ENCODE data around the gene TBXT. TPM values are rescaled to one million over a fixed set of nuclear protein-coding genes. Genes with fewer than 3 reads are reported as not detected.

Gene TBXT
- total RNA-seq, 3 donors from 2014 or later: not detected

GRCh38 chr6:166162599-166163342 is 4.9 kb downstream of the TBXT start:
- Histone ChIP-seq H3K4me1 (ENCODE audit: low read depth) (peaks cover 5% of the 10 kb centered on the region), H3K36me3 (ENCODE audit: low read depth) (no peaks in the 10 kb centered on the region), H3K4me3 (no peak overlapping the region), H3K9me3 (no peaks in the 10 kb centered on the region)
- no peak for TF ChIP-seq CTCF (IDR thresholded peaks at IDR 0.05)
- DNase-seq: no peak
- no peak for ATAC-seq
- intact Hi-C loops (cut with DNase I, micrococcal nuclease): no loop called here

- TF ChIP-seq CTCF (IDR thresholded peaks at IDR 0.05): no peak
- ATAC-seq: no peak
- H3K4me3 ChIP-seq: no peak overlapping the region
Measured at GRCh38 chr6:166157930-166158617, 9.6 kb downstream of the TBXT start.

GRCh38 chr6:166156942-166157341 is 10.7 kb downstream of the TBXT start:
- Histone ChIP-seq H3K36me3 (ENCODE audit: low read depth) (no peaks in the 10 kb centered on the region), H3K4me1 (ENCODE audit: low read depth) (no peaks in the 10 kb centered on the region), H3K4me3 (no peak overlapping the region), H3K9me3 (no peaks in the 10 kb centered on the region)
- DNase-seq: no peak
- TF ChIP-seq CTCF (IDR thresholded peaks at IDR 0.05): no peak
- ATAC-seq: no peak
- intact Hi-C loops (cut with DNase I, micrococcal nuclease): no loop called here

More at GRCh38 chr6:166157930-166158617, 9.6 kb downstream of the TBXT start:
- DNase-seq: no peak
- Histone ChIP-seq H3K4me1 (ENCODE audit: low read depth) (no peaks in the 10 kb centered on the region), H3K36me3 (ENCODE audit: low read depth) (no peaks in the 10 kb centered on the region), H3K9me3 (no peaks in the 10 kb centered on the region)
- intact Hi-C loops (cut with DNase I, micrococcal nuclease): no loop called here

- TF ChIP-seq CTCF (IDR thresholded peaks at IDR 0.05): no peak
- DNase-seq (no peak), ATAC-seq (no peak)
- intact Hi-C loops (cut with DNase I, micrococcal nuclease): no loop called here
- peaks cover 12% of the 10 kb centered on the region for H3K9me3 ChIP-seq
- no peaks in the 10 kb centered on the region for H3K4me1 ChIP-seq (ENCODE audit: low read depth)
- no peak overlapping the region for H3K4me3 ChIP-seq
- no peaks in the 10 kb centered on the region for H3K36me3 ChIP-seq (ENCODE audit: low read depth)
Measured at GRCh38 chr6:166153966-166154365, 13.7 kb downstream of the TBXT start.

GRCh38 chr6:166152660-166153059 is 15.0 kb downstream of the TBXT start:
- no peak for ATAC-seq
- DNase-seq: no peak
- TF ChIP-seq CTCF (IDR thresholded peaks at IDR 0.05): no peak
- Histone ChIP-seq H3K9me3 (peaks cover 12% of the 10 kb centered on the region), H3K4me3 (no peak overlapping the region), H3K36me3 (ENCODE audit: low read depth) (no peaks in the 10 kb centered on the region), H3K4me1 (ENCODE audit: low read depth) (no peaks in the 10 kb centered on the region)
- intact Hi-C loops (cut with DNase I, micrococcal nuclease): no loop called here
